ENCODE data around the gene TNNT2. TPM values are rescaled to one million over a fixed set of nuclear protein-coding genes. Genes with fewer than 3 reads are reported as not detected.

Gene TNNT2
- total RNA-seq, 1 donor from 2014 or later = 3.0 TPM

DNA sequence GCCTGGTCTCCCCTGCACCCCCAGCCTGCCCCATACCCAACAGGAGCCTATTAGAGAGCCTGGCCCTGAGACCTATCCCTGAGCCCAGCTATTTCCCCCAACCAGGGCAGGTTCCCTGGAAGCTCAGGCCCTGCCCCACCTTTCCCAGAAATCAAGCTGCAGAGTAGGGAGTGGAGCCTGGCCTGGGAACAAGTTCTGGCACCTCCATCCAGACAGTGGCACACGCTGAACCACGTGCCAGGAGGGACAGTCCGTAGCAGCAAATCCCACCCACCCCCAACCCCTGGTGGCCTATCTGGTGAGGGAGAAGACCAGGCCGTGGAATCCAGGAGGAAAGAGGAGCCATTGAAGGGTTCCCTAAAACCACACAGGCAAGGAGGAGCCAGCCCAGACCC is 22.6 kb downstream of the TNNT2 start:
- Mint-ChIP-seq H3K4me1 (ENCODE audit: unreplicated experiment) (no peaks in the 10 kb centered on the region), H3K9me3 (ENCODE audit: unreplicated experiment) (no peaks in the 10 kb centered on the region), H3K36me3 (ENCODE audit: unreplicated experiment) (no peaks in the 10 kb centered on the region), H3K4me3 (ENCODE audit: unreplicated experiment) (no peak overlapping the region), H3K27me3 (ENCODE audit: unreplicated experiment) (peaks cover 47% of the 10 kb centered on the region), H3K27ac (ENCODE audit: unreplicated experiment) (no peak overlapping the region)
- no peak for DNase-seq (ENCODE audit: extremely low spot score, unreplicated experiment)
- TF ChIP-seq, protein P1, sequence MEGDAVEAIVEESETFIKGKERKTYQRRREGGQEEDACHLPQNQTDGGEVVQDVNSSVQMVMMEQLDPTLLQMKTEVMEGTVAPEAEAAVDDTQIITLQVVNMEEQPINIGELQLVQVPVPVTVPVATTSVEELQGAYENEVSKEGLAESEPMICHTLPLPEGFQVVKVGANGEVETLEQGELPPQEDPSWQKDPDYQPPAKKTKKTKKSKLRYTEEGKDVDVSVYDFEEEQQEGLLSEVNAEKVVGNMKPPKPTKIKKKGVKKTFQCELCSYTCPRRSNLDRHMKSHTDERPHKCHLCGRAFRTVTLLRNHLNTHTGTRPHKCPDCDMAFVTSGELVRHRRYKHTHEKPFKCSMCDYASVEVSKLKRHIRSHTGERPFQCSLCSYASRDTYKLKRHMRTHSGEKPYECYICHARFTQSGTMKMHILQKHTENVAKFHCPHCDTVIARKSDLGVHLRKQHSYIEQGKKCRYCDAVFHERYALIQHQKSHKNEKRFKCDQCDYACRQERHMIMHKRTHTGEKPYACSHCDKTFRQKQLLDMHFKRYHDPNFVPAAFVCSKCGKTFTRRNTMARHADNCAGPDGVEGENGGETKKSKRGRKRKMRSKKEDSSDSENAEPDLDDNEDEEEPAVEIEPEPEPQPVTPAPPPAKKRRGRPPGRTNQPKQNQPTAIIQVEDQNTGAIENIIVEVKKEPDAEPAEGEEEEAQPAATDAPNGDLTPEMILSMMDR (IDR thresholded peaks at IDR 0.05) = no peak

DNA sequence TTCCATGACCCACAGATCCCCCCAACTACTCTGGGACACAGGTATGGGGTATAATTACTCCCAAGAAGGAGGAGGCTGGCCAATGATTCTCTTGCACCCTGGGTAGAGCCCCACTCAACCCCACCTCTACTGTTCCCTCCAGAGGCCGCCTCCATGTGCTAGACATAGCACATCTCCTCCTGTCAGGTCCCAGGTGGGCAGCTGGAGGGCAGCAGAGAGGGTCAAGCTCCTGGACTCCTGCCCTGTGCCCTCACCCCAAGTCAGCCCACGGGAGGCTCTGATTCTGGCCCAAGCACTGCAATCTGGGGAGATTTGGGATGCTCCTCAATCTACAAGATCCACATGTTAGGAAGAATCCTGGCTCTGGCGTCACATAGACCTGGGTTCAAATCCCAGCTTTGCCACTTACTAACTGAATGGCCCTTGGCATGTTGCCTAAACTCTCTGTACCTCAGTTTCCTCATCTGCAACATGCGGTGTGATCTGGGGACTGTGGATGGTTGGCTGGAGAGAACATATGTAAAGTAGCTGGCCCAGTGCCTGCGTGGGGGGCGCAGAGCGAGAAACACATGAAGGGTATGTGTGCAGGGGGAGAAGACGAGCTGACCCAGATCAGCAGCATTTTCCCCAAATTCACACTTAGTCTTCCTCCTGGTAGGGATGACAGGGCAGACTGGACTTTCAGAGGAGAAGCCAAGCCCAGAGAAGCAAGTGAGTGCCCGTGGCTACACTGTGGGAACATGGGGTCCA is 23.2 kb downstream of the TNNT2 start:
- DNase-seq (ENCODE audit: extremely low spot score, unreplicated experiment) = no peak
- H3K36me3 Mint-ChIP-seq (ENCODE audit: unreplicated experiment) = no peaks in the 10 kb centered on the region
- no peaks in the 10 kb centered on the region for H3K4me1 Mint-ChIP-seq (ENCODE audit: unreplicated experiment)
- peaks cover 46% of the 10 kb centered on the region for H3K27me3 Mint-ChIP-seq (ENCODE audit: unreplicated experiment)
- no peak overlapping the region for H3K27ac Mint-ChIP-seq (ENCODE audit: unreplicated experiment)
- H3K9me3 Mint-ChIP-seq (ENCODE audit: unreplicated experiment) = no peaks in the 10 kb centered on the region
- TF ChIP-seq, protein P1 (IDR thresholded peaks at IDR 0.05) = no peak
- H3K4me3 Mint-ChIP-seq (ENCODE audit: unreplicated experiment) = no peak overlapping the region

- DNase-seq (ENCODE audit: extremely low spot score, unreplicated experiment) = no peak
- Mint-ChIP-seq H3K4me1 (ENCODE audit: unreplicated experiment) (no peaks in the 10 kb centered on the region), H3K27ac (ENCODE audit: unreplicated experiment) (no peak overlapping the region), H3K36me3 (ENCODE audit: unreplicated experiment) (no peaks in the 10 kb centered on the region), H3K27me3 (ENCODE audit: unreplicated experiment) (peaks cover 48% of the 10 kb centered on the region), H3K9me3 (ENCODE audit: unreplicated experiment) (no peaks in the 10 kb centered on the region), H3K4me3 (ENCODE audit: unreplicated experiment) (no peak overlapping the region)
- TF ChIP-seq, protein P1 (IDR thresholded peaks at IDR 0.05) = no peak
These were observed 24.1 kb downstream of the TNNT2 start for GRCh38 chr1:201353186-201353940.

GRCh38 chr1:201351617-201352016 is 25.9 kb downstream of the TNNT2 start:
- no peak overlapping the region for H3K4me3 Mint-ChIP-seq (ENCODE audit: unreplicated experiment)
- H3K27me3 Mint-ChIP-seq (ENCODE audit: unreplicated experiment) = peaks cover 58% of the 10 kb centered on the region
- TF ChIP-seq, protein P1 (IDR thresholded peaks at IDR 0.05) = no peak
- H3K9me3 Mint-ChIP-seq (ENCODE audit: unreplicated experiment) = no peaks in the 10 kb centered on the region
- no peaks in the 10 kb centered on the region for H3K36me3 Mint-ChIP-seq (ENCODE audit: unreplicated experiment)
- no peaks in the 10 kb centered on the region for H3K4me1 Mint-ChIP-seq (ENCODE audit: unreplicated experiment)
- no peak overlapping the region for H3K27ac Mint-ChIP-seq (ENCODE audit: unreplicated experiment)
- DNase-seq (ENCODE audit: extremely low spot score, unreplicated experiment) = no peak

DNA sequence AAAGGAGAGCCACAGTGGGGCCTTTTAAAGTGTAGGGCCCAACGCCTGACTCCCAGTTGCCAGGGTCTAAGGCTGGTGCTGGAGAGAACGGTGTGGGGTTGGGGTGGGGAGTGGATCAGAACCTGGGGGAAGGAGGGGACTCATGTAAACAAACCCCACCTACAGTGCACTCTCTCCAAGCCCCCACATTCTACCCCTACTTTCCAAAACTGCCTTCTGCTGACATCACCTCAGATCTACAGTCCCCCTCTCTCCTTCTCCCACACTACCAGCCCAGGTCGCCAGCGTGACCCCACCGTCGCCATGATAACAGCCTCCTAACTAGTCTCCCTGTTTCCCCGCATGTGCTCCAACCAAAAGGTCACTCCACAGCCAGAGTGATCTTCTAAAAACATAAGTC is 26.6 kb downstream of the TNNT2 start:
- no peak for DNase-seq (ENCODE audit: extremely low spot score, unreplicated experiment)
- no peaks in the 10 kb centered on the region for H3K9me3 Mint-ChIP-seq (ENCODE audit: unreplicated experiment)

More for the DNA sequence above, 26.6 kb downstream of the TNNT2 start:
- TF ChIP-seq, protein P1 (IDR thresholded peaks at IDR 0.05) = no peak
- Mint-ChIP-seq H3K4me3 (ENCODE audit: unreplicated experiment) (no peak overlapping the region), H3K4me1 (ENCODE audit: unreplicated experiment) (no peaks in the 10 kb centered on the region), H3K36me3 (ENCODE audit: unreplicated experiment) (no peaks in the 10 kb centered on the region), H3K27me3 (ENCODE audit: unreplicated experiment) (peaks cover 59% of the 10 kb centered on the region), H3K27ac (ENCODE audit: unreplicated experiment) (no peak overlapping the region)

All from osteocyte (in vitro differentiated cells).